Right cardiac atrium (tissue), 5 donors: ENCODE results near the gene TMOD4. TPM values are rescaled to one million over a fixed set of nuclear protein-coding genes. Genes with fewer than 3 reads are reported as not detected.
"Not testable (repeated sequence)": the region's sequence is repeated elsewhere in the genome, so short reads cannot be mapped to it uniquely, and the experiment has no call there.

Experiments used
- ATAC-seq, 2 donors: fragments of 200-7000 bp; cut with Tn5 transposase; one replicate each; pipeline versions ENCODE4 v1.8.0 to v1.9.1; 2020; ENCODE audit warnings: moderate library complexity in 2 of 2, mild to moderate bottlenecking in 1 of 2
- DNase-seq, 3 donors: peaks; one replicate each; pipeline ENCODE4 v3.0.0-alpha.2; 2020
- H3K27ac ChIP-seq: one replicate; pipeline ENCODE4 v1.5.1; 2013; ENCODE audit warnings: mild to moderate bottlenecking, low read length, control low read depth, moderate library complexity
- H3K27me3 ChIP-seq: one replicate; pipeline ENCODE4 v1.6.1; 2013; ENCODE audit not compliant: control insufficient read depth, insufficient read depth
- H3K4me1 ChIP-seq: one replicate; pipeline ENCODE4 v1.6.1; 2013; ENCODE audit warnings: low read length; ENCODE audit not compliant: control insufficient read depth, insufficient read depth
- H3K4me3 ChIP-seq: one replicate; pipeline ENCODE4 v1.5.1; 2013; ENCODE audit warnings: low read length, control low read depth
- H3K9me3 ChIP-seq: one replicate; pipeline ENCODE4 v1.6.1; 2013; ENCODE audit warnings: low read length; ENCODE audit not compliant: control insufficient read depth
- WGBS: extraction: QIAGEN DNeasy Blood & Tissue Kit; methylation state at CpG from one replicate; pipeline ENCODE4 v1.1.7; 2013; 5-methylcytosine and 5-hydroxymethylcytosine counted together
- intact Hi-C, 4 donors: fragments of 100-400 bp; cut with DNase I; formaldehyde crosslinking; loops; one replicate each; pipeline versions ENCODE4 v1.11.0 to v1.14.0; 2022 to 2023
- long read RNA-seq, 4 donors: library from polyadenylated mRNA; unstranded; transcript quantifications; one replicate each; pipeline ENCODE4 v2.0.0, GENCODE V29; 2020 to 2021
- polyA plus RNA-seq: library from polyadenylated mRNA; stranded (reverse); fragments of 200-250 nt; gene quantifications from one replicate; pipeline ENCODE4 v1.2.3, GENCODE V29; 2013
- total RNA-seq, 4 donors: library from RNA; stranded (reverse); fragmentation: NEBNext Ultra II Directional; extraction: Animal tissue kit (Norgen Biotek cat#: 25700); gene quantifications; one replicate each; pipeline ENCODE4 v1.2.1, GENCODE V29; 2021
- donor health status: healthy with polysubstance abuse.
- donor health status: DM: no; HTN: yes; CAD: no.
- donor health status: DM: no; HTN: no; CAD: no.
- donor health status: DM: no; HTN: yes; CAD: no; lungs with severe emphysema.
- donor health status: DM: yes; HTN: yes; CAD: no.

The TMOD4 gene
- total RNA-seq (not detected), polyA plus RNA-seq (0.20 TPM)
- long read RNA-seq, donor 1, result 0 reads
- long read RNA-seq, donor 2, result 0 reads
- long read RNA-seq, donor 3, partial matches to known transcripts, result 1 of 1 reads
- long read RNA-seq, donor 3, other reads (novel, unspliced or antisense), result 0 of 1 reads
- long read RNA-seq, donor 4, result 0 reads

- intact Hi-C loops, result no loop called here
- WGBS, result 50% methylated on average over 4 of the region's 4 CpGs
- peak; percentile 30 to 34 for ATAC-seq
- DNase-seq, result no peak
- Histone ChIP-seq H3K4me3 (no peak within 1 kb of the TSS), H3K4me1 (no peaks in the 10 kb centered on the region), H3K27ac (no peak within 1 kb of the TSS), H3K27me3 (no peaks in the 10 kb centered on the region), H3K9me3 (no peaks in the 10 kb centered on the region)
Observed at GRCh38 chr1:151175863-151176262, at the start of gene TMOD4. Gene TMOD4 (minus strand): TSS chr1:151175981. CDS start chr1:151174875, 1,106 bp downstream.

- intact Hi-C loops, result no loop called here
- H3K4me1 ChIP-seq, result no peaks in the 10 kb centered on the region
- WGBS, result 65% methylated on average over 4 of the region's 4 CpGs
- H3K9me3 ChIP-seq, result no peaks in the 10 kb centered on the region
- no peak overlapping the region for H3K4me3 ChIP-seq
- DNase-seq, result no peak
- H3K27me3 ChIP-seq, result no peaks in the 10 kb centered on the region
- H3K27ac ChIP-seq, result no peak overlapping the region
- ATAC-seq, result peak; percentile 41 to 50
Observed at GRCh38 chr1:151222130-151222529, 46.3 kb upstream of the TMOD4 start.

GRCh38 chr1:151221616-151222015, 45.8 kb upstream of the TMOD4 start:
- Histone ChIP-seq H3K4me1 (no peaks in the 10 kb centered on the region), H3K4me3 (no peak overlapping the region), H3K27ac (no peak overlapping the region), H3K9me3 (no peaks in the 10 kb centered on the region), H3K27me3 (no peaks in the 10 kb centered on the region)
- ATAC-seq (no peak), DNase-seq (no peak)
- intact Hi-C loops, result no loop called here
- 85% methylated on average over 1 of the region's 1 CpG for WGBS

- DNase-seq (no peak), ATAC-seq (no peak)
- no peak overlapping the region for H3K27ac ChIP-seq
- H3K27me3 ChIP-seq, result no peaks in the 10 kb centered on the region
- WGBS, result 25% methylated on average over 2 of the region's 2 CpGs
- no peak overlapping the region for H3K4me3 ChIP-seq
- H3K4me1 ChIP-seq, result no peaks in the 10 kb centered on the region
- no peaks in the 10 kb centered on the region for H3K9me3 ChIP-seq
- intact Hi-C loops, result no loop called here
Observed at GRCh38 chr1:151213560-151213959, 37.8 kb upstream of the TMOD4 start.

DNA sequence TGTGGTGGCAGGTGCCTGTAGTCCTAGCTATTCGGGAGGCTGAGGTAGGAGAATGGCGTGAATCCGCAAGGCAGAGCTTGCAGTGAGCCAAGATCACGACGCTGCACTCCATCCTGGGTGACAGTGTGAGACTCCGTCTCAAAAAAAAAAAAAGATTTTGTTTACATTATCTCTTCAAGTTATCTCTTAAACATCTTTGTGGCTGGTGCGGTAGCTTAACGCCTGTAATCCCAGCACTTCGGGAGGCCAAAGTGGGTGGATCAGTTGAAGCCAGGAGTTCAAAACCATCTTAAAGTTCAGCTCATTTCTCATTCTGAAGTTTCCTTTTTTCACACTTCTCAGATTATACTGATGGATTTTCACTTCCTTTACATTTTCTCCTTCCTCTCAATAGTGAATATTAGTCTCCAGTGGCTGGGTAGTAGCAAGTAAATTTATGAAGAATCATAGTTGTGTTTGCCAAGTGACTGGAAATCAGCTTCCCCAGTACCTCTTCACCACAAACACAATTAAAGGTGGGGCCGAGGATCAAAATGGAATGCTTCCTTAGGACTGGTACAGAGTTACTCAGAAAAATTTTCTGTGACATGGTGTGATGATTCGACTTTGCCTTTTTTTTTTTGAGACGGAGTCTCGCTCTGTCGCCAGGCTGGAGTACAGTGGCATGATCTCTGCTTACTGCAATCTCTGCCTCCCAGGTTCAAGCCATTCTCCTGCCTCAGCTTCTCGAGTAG, 36.4 kb upstream of the TMOD4 start:
- no peaks in the 10 kb centered on the region for H3K27me3 ChIP-seq
- DNase-seq, result no peak
- WGBS, result 87% methylated on average over 15 of the region's 15 CpGs
- ATAC-seq, result no peak
- no peaks in the 10 kb centered on the region for H3K4me1 ChIP-seq
- intact Hi-C loops, result no loop called here
- no peak overlapping the region for H3K27ac ChIP-seq
- no peaks in the 10 kb centered on the region for H3K9me3 ChIP-seq
- H3K4me3 ChIP-seq, result no peak overlapping the region

GRCh38 chr1:151210830-151211229, 35.0 kb upstream of the TMOD4 start:
- Histone ChIP-seq H3K4me1 (no peaks in the 10 kb centered on the region), H3K27ac (no peak overlapping the region), H3K4me3 (no peak overlapping the region), H3K27me3 (no peaks in the 10 kb centered on the region), H3K9me3 (no peaks in the 10 kb centered on the region)
- DNase-seq (no peak), ATAC-seq (no peak)
- WGBS, result 91% methylated on average over 1 of the region's 1 CpG
- intact Hi-C loops, result no loop called here

GRCh38 chr1:151205381-151205965, 29.7 kb upstream of the TMOD4 start:
- ATAC-seq, H3K9me3 ChIP-seq, H3K4me3 ChIP-seq, H3K27ac ChIP-seq, DNase-seq, intact Hi-C loops, H3K27me3 ChIP-seq, H3K4me1 ChIP-seq: not testable (repeated sequence)
- 94% methylated on average over 12 of the region's 12 CpGs for WGBS

GRCh38 chr1:151199873-151200581, 24.2 kb upstream of the TMOD4 start:
- H3K27ac ChIP-seq, result peak overlapping the region; percentile 15
- H3K4me1 ChIP-seq, result no peaks in the 10 kb centered on the region
- H3K9me3 ChIP-seq, result no peaks in the 10 kb centered on the region
- WGBS, result 20% methylated on average over 11 of the region's 11 CpGs
- no peaks in the 10 kb centered on the region for H3K27me3 ChIP-seq
- ATAC-seq (no peak), DNase-seq (no peak)
- intact Hi-C loops, result loop anchor here in 2 of 4 donors (5.0 kb wide), 1 partner anchor 52 kb away; the partner anchor contains the start of gene PSMD4 (in 2 of the 2)
- peak overlapping the region; percentile 93 for H3K4me3 ChIP-seq

GRCh38 chr1:151198254-151199127, 22.7 kb upstream of the TMOD4 start, which contains the start of gene PIP5K1A:
Gene PIP5K1A (plus strand): TSS chr1:151198552. CDS start chr1:151198997, 445 bp downstream.
- DNase-seq (peak; percentile 99 to 100 (median 100)), ATAC-seq (peak; percentile 95 to 97)
- under 1% methylated on average over 60 of the region's 60 CpGs for WGBS
- Histone ChIP-seq H3K27me3 (no peaks in the 10 kb centered on the region), H3K9me3 (no peaks in the 10 kb centered on the region), H3K4me1 (no peaks in the 10 kb centered on the region), H3K27ac (peak within 1 kb of the TSS; percentile 82), H3K4me3 (peak within 1 kb of the TSS; percentile 93)
- intact Hi-C loops, result loop anchor here in 2 of 4 donors (5.0 kb wide), 1 partner anchor 54 kb away; the partner anchor contains the start of gene PSMD4 (in 2 of the 2)

DNA sequence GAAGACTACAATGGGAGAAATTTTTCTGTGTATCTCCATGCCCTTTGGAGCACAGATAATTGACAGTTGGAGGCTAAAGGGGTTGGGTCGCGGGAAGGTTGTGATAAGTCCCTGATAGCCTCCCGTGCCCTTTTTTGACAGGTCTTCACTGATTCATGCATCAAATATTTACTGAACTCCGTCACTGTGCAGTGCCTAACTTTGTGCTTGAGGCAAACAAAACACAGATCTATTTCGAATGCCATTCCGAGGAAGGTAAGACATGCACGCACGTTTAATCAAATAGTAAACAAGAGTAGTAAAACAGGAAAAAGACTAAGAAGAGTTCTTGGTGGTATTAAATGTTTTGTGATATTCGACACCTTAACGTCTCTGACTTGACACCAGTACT, 22.1 kb upstream of the TMOD4 start:
- Histone ChIP-seq H3K4me3 (peak overlapping the region; percentile 45), H3K4me1 (no peaks in the 10 kb centered on the region), H3K27ac (peak overlapping the region; percentile 28), H3K9me3 (no peaks in the 10 kb centered on the region), H3K27me3 (no peaks in the 10 kb centered on the region)
- ATAC-seq, result no peak
- intact Hi-C loops, result loop anchor here in 3 of 4 donors (2.0 to 5.0 kb wide), 2 partner anchors 53 to 54 kb away; partner anchors contain the start of gene PSMD4 (in 2 of the 3)
- WGBS, result 7% methylated on average over 10 of the region's 10 CpGs
- no peak for DNase-seq
